Measurements from ENCODE around the gene USP47. TPM values are rescaled to one million over a fixed set of nuclear protein-coding genes. Genes with fewer than 3 reads are reported as not detected.

USP47 gene
- polyA plus RNA-seq, 2 of the 4 experiments (the other 2 are of a cell fraction), result 31.0 to 32.8 TPM

GRCh38 chr11:11995601-11996000, 153.8 kb downstream of the USP47 start (continued):
- TF ChIP-seq REST (IDR thresholded peaks at IDR 0.05), result no peak
- no peak for TF ChIP-seq MAFK (IDR thresholded peaks at IDR 0.05; ENCODE audit: partially characterized antibody)
- no peak for TF ChIP-seq USF2 (IDR thresholded peaks at IDR 0.05)
- no peak for TF ChIP-seq RNF2 (IDR thresholded peaks at IDR 0.05; ENCODE audit: borderline replicate concordance, low read depth)
- no peak for TF ChIP-seq MAX (IDR thresholded peaks at IDR 0.05)
- TF ChIP-seq SMC3 (IDR thresholded peaks at IDR 0.05), result no peak
- TF ChIP-seq HOXA7 (CRISPR knock-in tag; IDR thresholded peaks at IDR 0.05), result no peak
- TF ChIP-seq HMGXB4 (CRISPR knock-in tag; IDR thresholded peaks at IDR 0.05; ENCODE audit: borderline replicate concordance), result no peak

GRCh38 chr11:11996321-11997048, 154.7 kb downstream of the USP47 start:
- FAIRE-seq, result no peak
- Histone ChIP-seq H3K4me3 (no peak overlapping the region), H3K4me2 (no peak overlapping the region), H3K9me3 (no peaks in the 10 kb centered on the region), H3K27ac (peak overlapping the region; percentile 47 to 77; a peak in 3 of 6 replicates), H3K4me1 (peaks cover 50% of the 10 kb centered on the region)
- no peak for ATAC-seq
- TF ChIP-seq SREBF2 (IDR thresholded peaks at IDR 0.05), result no peak
- TF ChIP-seq EHF (CRISPR knock-in tag; IDR thresholded peaks at IDR 0.05), result no peak
- TF ChIP-seq MAX (IDR thresholded peaks at IDR 0.05), result no peak
- TF ChIP-seq KDM5A (IDR thresholded peaks at IDR 0.05), result no peak
- TF ChIP-seq TFCP2L1 (CRISPR knock-in tag; IDR thresholded peaks at IDR 0.05), result no peak
- TF ChIP-seq EP300 (IDR thresholded peaks at IDR 0.05), result no peak
- no peak for TF ChIP-seq HDAC2 (IDR thresholded peaks at IDR 0.05)
- no peak for TF ChIP-seq MAZ (IDR thresholded peaks at IDR 0.05; ENCODE audit: borderline replicate concordance, low read depth, low read length)
- no peak for TF ChIP-seq HEYL (CRISPR knock-in tag; IDR thresholded peaks at IDR 0.05)
- no peak for TF ChIP-seq ESRRA (IDR thresholded peaks at IDR 0.05; ENCODE audit: borderline replicate concordance, low read length)
- no peak for TF ChIP-seq PBX3 (IDR thresholded peaks at IDR 0.05)
- no peak for TF ChIP-seq MAFK (IDR thresholded peaks at IDR 0.05; ENCODE audit: partially characterized antibody)
- TF ChIP-seq FOXS1 (CRISPR knock-in tag; IDR thresholded peaks at IDR 0.05), result no peak
- TF ChIP-seq REST (IDR thresholded peaks at IDR 0.05), result no peak
- TF ChIP-seq ZSCAN20 (CRISPR knock-in tag; IDR thresholded peaks at IDR 0.05), result no peak
- no peak for TF ChIP-seq POLR2AphosphoS2 (conservative IDR thresholded peaks at IDR 0.05; ENCODE audit: low read length)
- no peak for TF ChIP-seq ATOH8 (CRISPR knock-in tag; IDR thresholded peaks at IDR 0.05; ENCODE audit: low read depth)
- no peak for TF ChIP-seq HOXB13 (CRISPR knock-in tag; IDR thresholded peaks at IDR 0.05; ENCODE audit: low read depth)
- no peak for TF ChIP-seq JUNB (IDR thresholded peaks at IDR 0.05)
- no peak for TF ChIP-seq RAD21 (conservative IDR thresholded peaks at IDR 0.05 in 1 of 2, IDR thresholded peaks at IDR 0.05 in 1 of 2)
- POLR2A ChIA-PET, result no interaction called here
- 87% methylated on average over 11 of the region's 11 CpGs for WGBS (ENCODE audit: missing lambda C conversion rate)
- no peak for DNase-seq (ENCODE audit: low read depth in 1 of 2, low spot score in 1 of 2)
- CTCF ChIA-PET, result interaction anchor here (0.6 to 1.6 kb wide), 3 partner anchors 13 to 52 kb away, joined by 3 to 6 read pairs (median 4); no protein-coding TSS in a partner anchor
